ENCODE results near the gene SYK.

DNA sequence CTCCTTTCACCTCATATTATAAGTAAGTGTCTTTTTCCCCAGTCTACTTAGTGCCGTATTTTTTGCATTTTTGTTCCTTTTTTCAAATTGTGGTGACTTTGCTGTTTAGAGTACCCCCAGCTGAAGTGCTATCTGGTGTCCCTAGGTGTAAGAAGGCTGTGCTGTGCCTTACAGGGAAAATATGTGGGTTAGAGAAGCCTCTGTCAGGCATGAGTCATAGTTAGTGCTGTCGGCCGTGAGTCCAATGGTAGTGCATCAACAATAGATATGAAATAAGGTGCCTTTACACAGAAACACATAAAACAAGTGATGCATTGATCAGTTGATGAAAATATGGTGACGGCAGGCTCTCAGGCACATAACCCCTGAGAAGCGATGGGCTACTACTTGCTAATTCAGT lies 20.1 kb downstream of the SYK start:
- TF ChIP-seq CBX3 (IDR thresholded peaks at IDR 0.05; ENCODE audit: low read depth) (no peak), FOSL1 (IDR thresholded peaks at IDR 0.05; ENCODE audit: low read depth) (no peak), POLR2A (IDR thresholded peaks at IDR 0.05; ENCODE audit: borderline replicate concordance, extremely low read depth, insufficient read depth, insufficient read length) (no peak), SP1 (IDR thresholded peaks at IDR 0.05; ENCODE audit: low read depth) (no peak), CEBPB (IDR thresholded peaks at IDR 0.05; ENCODE audit: low read depth) (no peak), POLR2AphosphoS5 (IDR thresholded peaks at IDR 0.05; ENCODE audit: low read depth, low read length) (no peak), YY1 (IDR thresholded peaks at IDR 0.05; ENCODE audit: extremely low read depth, insufficient replicate concordance, low read depth, low read length) (no peak), TCF7L2 (IDR thresholded peaks at IDR 0.05; ENCODE audit: borderline replicate concordance, extremely low read depth, insufficient read depth, insufficient read length) (no peak), SIN3A (IDR thresholded peaks at IDR 0.05; ENCODE audit: low read depth) (no peak), ZNF274 (IDR thresholded peaks at IDR 0.05; ENCODE audit: low read depth, low read length) (no peak)
- TF ChIP-seq, protein P1, sequence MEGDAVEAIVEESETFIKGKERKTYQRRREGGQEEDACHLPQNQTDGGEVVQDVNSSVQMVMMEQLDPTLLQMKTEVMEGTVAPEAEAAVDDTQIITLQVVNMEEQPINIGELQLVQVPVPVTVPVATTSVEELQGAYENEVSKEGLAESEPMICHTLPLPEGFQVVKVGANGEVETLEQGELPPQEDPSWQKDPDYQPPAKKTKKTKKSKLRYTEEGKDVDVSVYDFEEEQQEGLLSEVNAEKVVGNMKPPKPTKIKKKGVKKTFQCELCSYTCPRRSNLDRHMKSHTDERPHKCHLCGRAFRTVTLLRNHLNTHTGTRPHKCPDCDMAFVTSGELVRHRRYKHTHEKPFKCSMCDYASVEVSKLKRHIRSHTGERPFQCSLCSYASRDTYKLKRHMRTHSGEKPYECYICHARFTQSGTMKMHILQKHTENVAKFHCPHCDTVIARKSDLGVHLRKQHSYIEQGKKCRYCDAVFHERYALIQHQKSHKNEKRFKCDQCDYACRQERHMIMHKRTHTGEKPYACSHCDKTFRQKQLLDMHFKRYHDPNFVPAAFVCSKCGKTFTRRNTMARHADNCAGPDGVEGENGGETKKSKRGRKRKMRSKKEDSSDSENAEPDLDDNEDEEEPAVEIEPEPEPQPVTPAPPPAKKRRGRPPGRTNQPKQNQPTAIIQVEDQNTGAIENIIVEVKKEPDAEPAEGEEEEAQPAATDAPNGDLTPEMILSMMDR (IDR thresholded peaks at IDR 0.05 in 2 of 3, conservative IDR thresholded peaks at IDR 0.05 in 1 of 3; ENCODE audit: borderline replicate concordance in 1 of 3, insufficient read depth in 1 of 3, low read depth in 2 of 3, low read length in 2 of 3), result no peak
- TF ChIP-seq, protein P2, sequence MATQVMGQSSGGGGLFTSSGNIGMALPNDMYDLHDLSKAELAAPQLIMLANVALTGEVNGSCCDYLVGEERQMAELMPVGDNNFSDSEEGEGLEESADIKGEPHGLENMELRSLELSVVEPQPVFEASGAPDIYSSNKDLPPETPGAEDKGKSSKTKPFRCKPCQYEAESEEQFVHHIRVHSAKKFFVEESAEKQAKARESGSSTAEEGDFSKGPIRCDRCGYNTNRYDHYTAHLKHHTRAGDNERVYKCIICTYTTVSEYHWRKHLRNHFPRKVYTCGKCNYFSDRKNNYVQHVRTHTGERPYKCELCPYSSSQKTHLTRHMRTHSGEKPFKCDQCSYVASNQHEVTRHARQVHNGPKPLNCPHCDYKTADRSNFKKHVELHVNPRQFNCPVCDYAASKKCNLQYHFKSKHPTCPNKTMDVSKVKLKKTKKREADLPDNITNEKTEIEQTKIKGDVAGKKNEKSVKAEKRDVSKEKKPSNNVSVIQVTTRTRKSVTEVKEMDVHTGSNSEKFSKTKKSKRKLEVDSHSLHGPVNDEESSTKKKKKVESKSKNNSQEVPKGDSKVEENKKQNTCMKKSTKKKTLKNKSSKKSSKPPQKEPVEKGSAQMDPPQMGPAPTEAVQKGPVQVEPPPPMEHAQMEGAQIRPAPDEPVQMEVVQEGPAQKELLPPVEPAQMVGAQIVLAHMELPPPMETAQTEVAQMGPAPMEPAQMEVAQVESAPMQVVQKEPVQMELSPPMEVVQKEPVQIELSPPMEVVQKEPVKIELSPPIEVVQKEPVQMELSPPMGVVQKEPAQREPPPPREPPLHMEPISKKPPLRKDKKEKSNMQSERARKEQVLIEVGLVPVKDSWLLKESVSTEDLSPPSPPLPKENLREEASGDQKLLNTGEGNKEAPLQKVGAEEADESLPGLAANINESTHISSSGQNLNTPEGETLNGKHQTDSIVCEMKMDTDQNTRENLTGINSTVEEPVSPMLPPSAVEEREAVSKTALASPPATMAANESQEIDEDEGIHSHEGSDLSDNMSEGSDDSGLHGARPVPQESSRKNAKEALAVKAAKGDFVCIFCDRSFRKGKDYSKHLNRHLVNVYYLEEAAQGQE (IDR thresholded peaks at IDR 0.05; ENCODE audit: low read depth), result no peak
- TF ChIP-seq, protein P3, sequence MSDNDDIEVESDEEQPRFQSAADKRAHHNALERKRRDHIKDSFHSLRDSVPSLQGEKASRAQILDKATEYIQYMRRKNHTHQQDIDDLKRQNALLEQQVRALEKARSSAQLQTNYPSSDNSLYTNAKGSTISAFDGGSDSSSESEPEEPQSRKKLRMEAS (IDR thresholded peaks at IDR 0.05), result no peak
- TF ChIP-seq, protein P4, sequence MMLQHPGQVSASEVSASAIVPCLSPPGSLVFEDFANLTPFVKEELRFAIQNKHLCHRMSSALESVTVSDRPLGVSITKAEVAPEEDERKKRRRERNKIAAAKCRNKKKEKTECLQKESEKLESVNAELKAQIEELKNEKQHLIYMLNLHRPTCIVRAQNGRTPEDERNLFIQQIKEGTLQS (IDR thresholded peaks at IDR 0.05), result no peak

Data from HCT116 (cell line).